ENCODE data around the gene ANKS1B.

- TF ChIP-seq RAD21 (IDR thresholded peaks at IDR 0.05) = no peak
- TF ChIP-seq MAX (IDR thresholded peaks at IDR 0.05) = no peak
- no peak for TF ChIP-seq REST (IDR thresholded peaks at IDR 0.05)
These were observed 549.5 kb downstream of the ANKS1B start for GRCh38 chr12:99435095-99435791.
